Osteocyte (in vitro differentiated cells): ENCODE data around the gene INMT. TPM values are rescaled to one million over a fixed set of nuclear protein-coding genes. Genes with fewer than 3 reads are reported as not detected.

Experiments used
- DNase-seq: peaks from one replicate; pipeline ENCODE4 v3.0.0; 2021; ENCODE audit warnings: mixed read lengths; ENCODE audit not compliant: unreplicated experiment; ENCODE audit errors: extremely low spot score
- H3K27ac Mint-ChIP-seq: one replicate; pipeline ENCODE4 v1.8.0; 2021; ENCODE audit warnings: mild to moderate bottlenecking, mixed read lengths; ENCODE audit not compliant: unreplicated experiment
- H3K27me3 Mint-ChIP-seq: one replicate; pipeline ENCODE4 v1.8.0; 2021; ENCODE audit warnings: mixed read lengths; ENCODE audit not compliant: unreplicated experiment
- H3K36me3 Mint-ChIP-seq: one replicate; pipeline ENCODE4 v1.8.0; 2021; ENCODE audit warnings: mixed read lengths; ENCODE audit not compliant: unreplicated experiment
- H3K4me1 Mint-ChIP-seq: one replicate; pipeline ENCODE4 v1.8.0; 2021; ENCODE audit warnings: mixed read lengths; ENCODE audit not compliant: unreplicated experiment
- H3K4me3 Mint-ChIP-seq: one replicate; pipeline ENCODE4 v1.8.0; 2021; ENCODE audit warnings: mild to moderate bottlenecking, moderate library complexity, mixed read lengths; ENCODE audit not compliant: unreplicated experiment
- H3K9me3 Mint-ChIP-seq: one replicate; pipeline ENCODE4 v1.8.0; 2021; ENCODE audit warnings: mixed read lengths; ENCODE audit not compliant: unreplicated experiment
- total RNA-seq: library from RNA; stranded (reverse); gene quantifications from 2 replicates; pipeline ENCODE4 v1.2.1, GENCODE V29; 2021
- TF ChIP-seq, protein P1 (sequence below): fragments of 200-600 bp; sonication (generic); IDR thresholded peaks from 2 replicates; pipeline ENCODE4 v1.5.0; 2021; ENCODE audit warnings: antibody characterized with exemption, mild to moderate bottlenecking, moderate library complexity

INMT gene
- total RNA-seq, 1 donor from 2014 or later, result 2.0 TPM

DNA sequence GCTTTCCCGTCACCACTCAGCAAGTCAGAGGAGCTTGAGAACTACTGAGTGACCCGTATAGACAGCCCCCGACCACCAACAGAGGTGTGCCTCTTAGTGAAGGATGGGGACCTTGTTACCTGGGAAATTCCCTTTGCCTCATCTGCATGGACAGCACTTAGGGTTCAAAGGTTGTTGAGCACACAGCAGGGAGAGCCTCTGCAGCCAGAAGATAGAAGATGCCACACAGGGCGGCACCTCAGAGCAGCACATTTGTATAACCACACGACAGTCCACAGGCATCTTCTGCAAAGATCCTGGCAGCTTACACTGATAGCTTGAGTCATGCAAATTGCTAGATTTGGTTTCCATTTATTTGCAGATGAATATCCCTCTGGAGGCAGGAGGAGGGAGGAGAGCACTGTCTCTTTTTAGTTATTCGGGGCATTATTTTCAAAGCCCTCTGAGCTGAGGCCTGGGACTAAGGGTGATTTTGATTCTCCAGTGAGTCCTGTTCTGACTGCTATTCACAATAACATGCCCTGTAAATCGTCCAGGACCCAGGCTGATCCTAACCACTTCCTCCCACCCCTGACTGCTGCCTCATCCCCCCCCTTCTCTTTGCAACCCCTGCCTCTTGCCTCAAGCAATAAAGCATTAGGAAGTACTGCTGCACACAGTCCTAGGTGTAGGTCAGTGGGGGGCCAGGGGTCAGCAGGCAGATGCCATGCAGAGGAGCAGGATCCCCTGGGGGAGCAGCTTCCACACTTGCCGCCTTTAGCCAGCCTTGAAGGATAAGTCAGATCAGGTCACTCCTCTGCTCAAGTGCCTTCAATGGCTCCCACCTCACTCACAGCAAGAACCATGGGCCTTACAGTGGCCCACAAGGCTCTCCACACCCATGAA lies 24.6 kb upstream of the INMT start:
- H3K36me3 Mint-ChIP-seq, result no peaks in the 10 kb centered on the region
- no peaks in the 10 kb centered on the region for H3K4me1 Mint-ChIP-seq
- H3K9me3 Mint-ChIP-seq, result no peaks in the 10 kb centered on the region
- H3K27me3 Mint-ChIP-seq, result peaks cover 68% of the 10 kb centered on the region
- DNase-seq, result no peak
- no peak overlapping the region for H3K4me3 Mint-ChIP-seq
- no peak overlapping the region for H3K27ac Mint-ChIP-seq
- TF ChIP-seq, protein P1, sequence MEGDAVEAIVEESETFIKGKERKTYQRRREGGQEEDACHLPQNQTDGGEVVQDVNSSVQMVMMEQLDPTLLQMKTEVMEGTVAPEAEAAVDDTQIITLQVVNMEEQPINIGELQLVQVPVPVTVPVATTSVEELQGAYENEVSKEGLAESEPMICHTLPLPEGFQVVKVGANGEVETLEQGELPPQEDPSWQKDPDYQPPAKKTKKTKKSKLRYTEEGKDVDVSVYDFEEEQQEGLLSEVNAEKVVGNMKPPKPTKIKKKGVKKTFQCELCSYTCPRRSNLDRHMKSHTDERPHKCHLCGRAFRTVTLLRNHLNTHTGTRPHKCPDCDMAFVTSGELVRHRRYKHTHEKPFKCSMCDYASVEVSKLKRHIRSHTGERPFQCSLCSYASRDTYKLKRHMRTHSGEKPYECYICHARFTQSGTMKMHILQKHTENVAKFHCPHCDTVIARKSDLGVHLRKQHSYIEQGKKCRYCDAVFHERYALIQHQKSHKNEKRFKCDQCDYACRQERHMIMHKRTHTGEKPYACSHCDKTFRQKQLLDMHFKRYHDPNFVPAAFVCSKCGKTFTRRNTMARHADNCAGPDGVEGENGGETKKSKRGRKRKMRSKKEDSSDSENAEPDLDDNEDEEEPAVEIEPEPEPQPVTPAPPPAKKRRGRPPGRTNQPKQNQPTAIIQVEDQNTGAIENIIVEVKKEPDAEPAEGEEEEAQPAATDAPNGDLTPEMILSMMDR, result no peak

DNA sequence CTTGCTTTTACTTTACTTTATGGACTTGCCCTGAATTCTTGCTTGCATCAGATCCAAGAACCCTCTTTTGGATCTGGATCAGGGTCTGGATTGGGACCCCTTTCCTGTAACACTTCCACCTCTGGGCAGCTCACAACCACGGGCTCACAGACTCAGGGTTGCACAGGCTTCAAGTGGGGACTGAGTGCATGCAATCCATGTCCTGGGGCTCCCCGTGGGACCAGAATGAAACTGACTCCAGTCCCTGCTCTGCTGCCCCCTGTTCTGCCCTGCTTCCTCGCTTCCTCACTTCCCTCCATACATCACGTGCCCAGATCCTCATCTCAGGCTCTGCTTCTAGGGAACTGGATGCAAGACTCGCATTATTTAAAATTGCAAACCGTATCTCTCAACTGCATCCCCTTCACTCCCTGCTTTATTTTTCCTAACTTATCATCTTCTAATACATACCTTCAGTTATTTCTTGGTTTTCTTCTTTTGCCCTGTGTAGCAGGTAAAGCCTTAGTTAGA lies 23.3 kb upstream of the INMT start:
- Mint-ChIP-seq H3K4me1 (no peaks in the 10 kb centered on the region), H3K9me3 (no peaks in the 10 kb centered on the region), H3K4me3 (no peak overlapping the region), H3K36me3 (no peaks in the 10 kb centered on the region), H3K27me3 (peaks cover 71% of the 10 kb centered on the region), H3K27ac (no peak overlapping the region)
- TF ChIP-seq, protein P1, result no peak
- DNase-seq, result no peak

DNA sequence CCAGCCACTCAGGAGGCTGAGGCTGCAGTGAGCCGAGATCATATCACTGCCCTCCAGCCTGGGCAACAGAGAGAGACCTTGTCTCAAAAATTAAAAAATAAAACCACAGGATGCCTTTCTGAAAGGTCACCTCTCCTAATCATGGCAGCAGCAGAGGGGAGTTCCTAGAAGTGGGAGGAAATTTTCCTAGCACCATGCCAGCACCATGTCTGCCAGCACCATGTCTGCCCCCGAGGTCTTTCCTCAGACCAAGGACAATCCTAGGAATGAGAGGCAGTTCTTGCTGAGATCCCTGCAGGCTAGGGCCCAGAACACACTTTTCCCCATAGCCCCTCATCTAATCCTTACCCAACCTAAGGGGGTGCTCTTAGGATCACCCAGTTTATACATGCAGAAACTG lies 22.3 kb upstream of the INMT start:
- DNase-seq, result no peak
- Mint-ChIP-seq H3K27ac (no peak overlapping the region), H3K36me3 (no peaks in the 10 kb centered on the region), H3K4me1 (no peaks in the 10 kb centered on the region), H3K27me3 (peaks cover 75% of the 10 kb centered on the region), H3K9me3 (no peaks in the 10 kb centered on the region), H3K4me3 (no peak overlapping the region)
- TF ChIP-seq, protein P1, result no peak

DNA sequence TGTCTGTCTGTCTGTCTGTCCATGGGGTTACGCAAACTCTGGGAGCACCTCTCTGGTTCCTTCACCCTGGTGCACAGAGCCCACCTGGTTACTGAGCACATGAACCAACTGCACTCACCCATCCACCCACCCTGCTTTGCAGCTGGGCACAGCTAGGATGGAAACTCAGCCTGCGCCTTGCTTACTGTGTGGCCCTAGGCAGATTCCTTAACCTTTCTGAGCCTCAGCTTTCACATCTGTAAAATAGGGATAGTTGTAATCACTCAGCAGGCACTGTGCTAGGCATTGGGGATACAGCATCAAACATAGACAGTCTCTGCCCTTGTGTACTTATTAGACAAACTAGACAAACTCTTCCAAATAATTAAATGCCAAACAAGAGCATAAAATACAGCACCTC lies 21.8 kb upstream of the INMT start:
- H3K27ac Mint-ChIP-seq, result no peak overlapping the region
- no peaks in the 10 kb centered on the region for H3K36me3 Mint-ChIP-seq
- H3K27me3 Mint-ChIP-seq, result peaks cover 75% of the 10 kb centered on the region
- TF ChIP-seq, protein P1, result no peak
- H3K9me3 Mint-ChIP-seq, result no peaks in the 10 kb centered on the region
- no peak for DNase-seq
- H3K4me3 Mint-ChIP-seq, result no peak overlapping the region
- no peaks in the 10 kb centered on the region for H3K4me1 Mint-ChIP-seq

DNA sequence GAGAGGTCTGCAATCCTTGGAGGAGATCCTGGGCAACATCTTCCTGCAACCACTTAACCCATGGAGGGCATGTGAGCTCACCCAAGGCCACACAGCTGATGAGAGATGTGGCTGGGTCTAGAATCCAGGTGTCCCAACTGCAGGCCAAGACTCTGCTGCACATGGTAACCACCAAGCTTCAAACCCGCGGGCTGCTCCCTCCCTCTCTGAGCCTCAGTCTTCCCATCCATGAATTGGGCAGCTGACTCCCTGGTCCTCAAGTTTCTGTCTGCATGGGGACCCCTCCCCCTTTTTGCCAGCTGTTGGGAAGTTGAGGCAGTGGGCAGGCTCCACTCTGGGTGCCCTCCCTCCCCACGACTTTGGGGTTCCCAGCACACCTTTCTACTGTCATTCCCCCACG lies 20.9 kb upstream of the INMT start:
- Mint-ChIP-seq H3K9me3 (no peaks in the 10 kb centered on the region), H3K4me1 (no peaks in the 10 kb centered on the region), H3K27ac (no peak overlapping the region), H3K27me3 (peaks cover 74% of the 10 kb centered on the region), H3K4me3 (no peak overlapping the region), H3K36me3 (no peaks in the 10 kb centered on the region)
- DNase-seq, result no peak
- TF ChIP-seq, protein P1, result no peak
